ENCODE measurements around the gene APBA1.

The APBA1 gene

GRCh38 chr9:69428017-69428785 is 244.0 kb downstream of the APBA1 start:
- ATAC-seq (ENCODE audit: insufficient read depth, low read depth): no peak
- H4K20me1 ChIP-seq (ENCODE audit: insufficient read depth, low read length): no peaks in the 10 kb centered on the region
- no peaks in the 10 kb centered on the region for H3K27me3 ChIP-seq (ENCODE audit: insufficient read depth, low read length, poor library complexity)
- no peak overlapping the region for H3K9ac ChIP-seq (ENCODE audit: low read depth, low read length)
- no peaks in the 10 kb centered on the region for H3K36me3 ChIP-seq (ENCODE audit: insufficient read depth, low read length)
- H2AFZ ChIP-seq (ENCODE audit: low read depth, low read length): no peak overlapping the region
- TF ChIP-seq EZH2 (IDR thresholded peaks at IDR 0.05; ENCODE audit: borderline replicate concordance, low read depth, low read length, severe bottlenecking) (no peak), CTCF (IDR thresholded peaks at IDR 0.05; ENCODE audit: borderline replicate concordance, extremely low read depth, low read length, poor library complexity, severe bottlenecking) (no peak)
- H3K9me3 ChIP-seq (ENCODE audit: insufficient read depth, low read length, severe bottlenecking): no peaks in the 10 kb centered on the region
- H3K4me1 ChIP-seq (ENCODE audit: insufficient read depth, low read length): no peaks in the 10 kb centered on the region
- no peak overlapping the region for H3K27ac ChIP-seq (ENCODE audit: low read length)
- H3K79me2 ChIP-seq (ENCODE audit: insufficient read depth, low read length): no peaks in the 10 kb centered on the region
- DNase-seq: no peak
- H3K4me3 ChIP-seq (ENCODE audit: low read depth in 1 of 2, low read length in 2 of 2): no peak overlapping the region
- no peak overlapping the region for H3K4me2 ChIP-seq (ENCODE audit: insufficient read depth, low read length)

GRCh38 chr9:69427286-69427685 is 244.9 kb downstream of the APBA1 start:
- no peak for ATAC-seq (ENCODE audit: insufficient read depth, low read depth)
- DNase-seq: no peak

GRCh38 chr9:69425136-69425801 is 246.9 kb downstream of the APBA1 start:
- Histone ChIP-seq H3K9me3 (ENCODE audit: insufficient read depth, low read length, severe bottlenecking) (no peaks in the 10 kb centered on the region), H3K9ac (ENCODE audit: low read depth, low read length) (no peak overlapping the region), H3K79me2 (ENCODE audit: insufficient read depth, low read length) (no peaks in the 10 kb centered on the region), H3K27me3 (ENCODE audit: insufficient read depth, low read length, poor library complexity) (no peaks in the 10 kb centered on the region), H3K27ac (ENCODE audit: low read length) (no peak overlapping the region), H3K4me2 (ENCODE audit: insufficient read depth, low read length) (no peak overlapping the region), H2AFZ (ENCODE audit: low read depth, low read length) (no peak overlapping the region), H3K4me1 (ENCODE audit: insufficient read depth, low read length) (no peaks in the 10 kb centered on the region), H3K4me3 (ENCODE audit: low read depth in 1 of 2, low read length in 2 of 2) (no peak overlapping the region), H4K20me1 (ENCODE audit: insufficient read depth, low read length) (no peaks in the 10 kb centered on the region), H3K36me3 (ENCODE audit: insufficient read depth, low read length) (no peaks in the 10 kb centered on the region)
- DNase-seq: no peak
- no peak for TF ChIP-seq CTCF (IDR thresholded peaks at IDR 0.05; ENCODE audit: borderline replicate concordance, extremely low read depth, low read length, poor library complexity, severe bottlenecking)
- TF ChIP-seq EZH2 (IDR thresholded peaks at IDR 0.05; ENCODE audit: borderline replicate concordance, low read depth, low read length, severe bottlenecking): no peak
- no peak for ATAC-seq (ENCODE audit: insufficient read depth, low read depth)

More at GRCh38 chr9:69427286-69427685, 244.9 kb downstream of the APBA1 start:
- H3K27ac ChIP-seq (ENCODE audit: low read length): no peak overlapping the region
- no peaks in the 10 kb centered on the region for H3K36me3 ChIP-seq (ENCODE audit: insufficient read depth, low read length)
- no peak overlapping the region for H3K4me3 ChIP-seq (ENCODE audit: low read depth in 1 of 2, low read length in 2 of 2)
- H3K9me3 ChIP-seq (ENCODE audit: insufficient read depth, low read length, severe bottlenecking): no peaks in the 10 kb centered on the region
- no peaks in the 10 kb centered on the region for H3K27me3 ChIP-seq (ENCODE audit: insufficient read depth, low read length, poor library complexity)
- no peaks in the 10 kb centered on the region for H3K79me2 ChIP-seq (ENCODE audit: insufficient read depth, low read length)
- no peaks in the 10 kb centered on the region for H3K4me1 ChIP-seq (ENCODE audit: insufficient read depth, low read length)
- H2AFZ ChIP-seq (ENCODE audit: low read depth, low read length): no peak overlapping the region
- H4K20me1 ChIP-seq (ENCODE audit: insufficient read depth, low read length): no peaks in the 10 kb centered on the region
- H3K4me2 ChIP-seq (ENCODE audit: insufficient read depth, low read length): no peak overlapping the region
- TF ChIP-seq CTCF (IDR thresholded peaks at IDR 0.05; ENCODE audit: borderline replicate concordance, extremely low read depth, low read length, poor library complexity, severe bottlenecking): no peak
- TF ChIP-seq EZH2 (IDR thresholded peaks at IDR 0.05; ENCODE audit: borderline replicate concordance, low read depth, low read length, severe bottlenecking): no peak
- H3K9ac ChIP-seq (ENCODE audit: low read depth, low read length): no peak overlapping the region
